ENCODE results near the gene AMPH.

AMPH gene

DNA sequence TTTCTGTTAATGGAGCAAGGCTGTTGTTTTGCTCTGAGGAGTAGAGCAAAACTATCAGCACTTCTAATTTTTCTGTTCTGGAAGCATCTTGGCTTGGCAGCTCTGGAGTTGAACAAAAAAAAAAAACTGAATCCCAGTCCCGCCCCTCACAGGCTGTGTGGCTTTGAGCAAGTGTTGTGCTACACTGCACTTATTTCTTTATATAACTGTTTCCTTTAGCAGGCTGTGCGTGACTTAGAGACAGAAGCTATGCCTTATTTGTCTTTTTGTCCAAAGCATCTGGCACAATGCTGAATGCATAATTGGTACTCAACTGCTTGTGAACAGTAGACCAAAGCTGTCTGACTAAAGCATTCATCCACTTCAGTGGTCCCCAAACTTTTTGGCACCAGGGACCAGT, 96.1 kb downstream of the AMPH start:
- DNase-seq, result no peak

DNA sequence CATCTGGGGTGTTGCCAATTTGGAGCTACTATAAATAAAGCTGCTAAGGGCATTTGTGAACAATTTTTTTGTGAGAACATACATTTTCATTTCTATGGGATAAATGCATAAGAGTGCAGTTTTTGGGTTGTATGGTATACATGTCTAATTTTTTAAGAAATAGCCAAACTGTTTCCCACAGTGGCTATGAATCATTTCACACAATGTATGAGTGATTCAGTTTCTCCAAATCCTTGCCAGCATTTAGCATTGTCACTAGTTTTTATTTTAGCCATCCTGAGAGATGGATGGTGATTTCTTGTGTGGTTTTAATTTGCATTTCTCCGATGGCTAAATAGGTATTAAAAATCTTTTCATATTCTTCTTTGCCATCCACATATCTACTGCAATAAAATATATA, 105.3 kb downstream of the AMPH start:
- no peak for DNase-seq

- DNase-seq, result no peak
Measured at GRCh38 chr7:38524786-38525185, 106.4 kb downstream of the AMPH start.

- no peak for DNase-seq
Measured at GRCh38 chr7:38520741-38521140, 110.4 kb downstream of the AMPH start.

DNA sequence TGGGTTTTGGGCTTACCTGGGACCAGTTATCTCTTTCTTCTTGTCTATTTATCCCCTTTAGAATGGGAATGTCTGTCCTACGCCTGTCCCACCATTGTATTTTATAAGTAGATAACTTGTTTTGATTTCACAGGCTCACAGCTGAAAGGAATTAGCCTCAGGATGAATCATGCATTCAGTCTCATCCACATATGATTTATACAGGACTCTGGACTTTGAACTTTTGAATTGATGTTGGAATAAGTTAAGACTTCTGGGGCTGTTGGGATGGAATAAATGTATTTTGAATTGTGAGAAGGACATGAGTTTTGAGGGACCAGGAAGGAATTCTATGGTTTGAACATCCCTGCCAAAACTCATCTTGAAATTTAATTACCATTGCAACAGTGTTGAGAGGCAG, 112.6 kb downstream of the AMPH start:
- DNase-seq, result no peak

DNA sequence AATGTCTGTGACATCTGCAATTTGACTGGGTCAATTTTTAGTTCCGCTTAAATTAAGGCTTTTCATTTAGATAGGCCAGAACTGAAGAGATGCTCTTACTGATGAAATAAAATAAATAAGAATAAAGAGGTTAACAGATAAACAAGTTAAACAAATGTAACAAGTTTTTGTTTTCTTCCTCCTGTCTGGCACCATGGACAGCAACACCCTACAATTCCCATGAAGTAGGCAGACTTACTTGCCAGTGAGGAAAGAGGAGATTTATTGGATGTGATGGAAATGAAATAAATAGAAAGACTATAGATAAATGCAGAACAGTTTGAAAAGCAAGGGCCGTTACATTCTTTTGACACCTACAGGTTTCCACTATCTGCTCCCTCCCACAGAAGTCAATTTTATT, 118.5 kb downstream of the AMPH start:
- no peak for DNase-seq

DNA sequence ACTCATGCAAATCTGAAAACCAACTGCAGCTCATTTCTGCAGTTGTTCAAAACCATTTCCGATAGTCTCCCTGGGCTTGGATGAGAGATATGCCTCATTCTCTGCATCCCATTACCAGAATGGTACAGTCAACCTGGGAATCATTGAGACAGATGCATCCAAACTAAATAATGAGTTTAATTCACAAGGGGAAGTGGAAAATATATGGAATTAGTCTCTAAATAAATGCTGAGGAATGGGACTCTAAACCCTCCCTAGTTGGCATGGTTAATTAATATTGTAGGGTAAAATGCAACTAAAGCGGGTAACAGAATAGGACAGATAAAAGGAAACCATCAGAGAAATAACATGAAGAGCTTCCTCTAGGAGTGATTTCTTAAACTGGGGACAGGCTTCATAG, 118.9 kb downstream of the AMPH start:
- DNase-seq, result no peak

- DNase-seq, result no peak
Measured at GRCh38 chr7:38507384-38507783, 123.8 kb downstream of the AMPH start.

- DNase-seq, result no peak
Measured at GRCh38 chr7:38506756-38507155, 124.4 kb downstream of the AMPH start.

DNA sequence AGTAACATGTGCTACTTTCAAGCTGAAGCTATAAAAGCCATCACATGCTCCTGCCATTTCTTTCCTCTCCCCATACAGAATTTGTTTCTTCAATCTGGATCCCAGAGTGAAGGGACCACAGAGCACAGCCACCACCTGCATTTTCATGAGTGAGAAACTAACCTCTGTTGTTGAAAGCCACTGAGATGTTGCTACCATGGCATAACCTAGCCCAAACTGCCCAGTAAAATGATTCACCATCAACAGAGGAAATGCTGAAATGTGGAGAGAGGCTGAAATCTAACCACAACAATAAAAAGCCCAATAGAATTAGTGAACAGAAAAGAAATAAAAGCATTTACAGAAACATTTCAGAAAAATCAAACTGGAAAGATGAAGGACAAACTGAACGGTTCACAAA, 125.2 kb downstream of the AMPH start:
- DNase-seq, result no peak

DNA sequence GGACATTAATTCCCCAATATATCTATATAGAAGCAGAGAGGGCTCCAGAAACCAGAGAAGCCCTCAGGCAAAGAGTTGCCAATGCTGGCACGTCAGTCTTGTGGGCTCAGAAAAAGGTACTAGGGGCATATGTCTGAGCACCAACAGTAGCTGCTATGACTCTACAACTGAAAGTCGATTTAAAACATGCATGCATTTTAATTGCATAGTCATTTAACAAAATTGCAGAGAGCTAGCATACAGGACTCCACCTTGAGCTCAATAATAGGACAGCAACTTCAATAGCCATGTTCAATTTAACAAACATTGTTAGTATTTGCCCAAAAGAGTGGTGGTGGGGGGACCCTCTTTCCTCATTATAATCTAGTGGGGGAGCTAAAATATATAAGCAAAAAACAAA, 126.5 kb downstream of the AMPH start:
- no peak for DNase-seq

- DNase-seq, result no peak
Measured at GRCh38 chr7:38502848-38503247, 128.3 kb downstream of the AMPH start.

DNA sequence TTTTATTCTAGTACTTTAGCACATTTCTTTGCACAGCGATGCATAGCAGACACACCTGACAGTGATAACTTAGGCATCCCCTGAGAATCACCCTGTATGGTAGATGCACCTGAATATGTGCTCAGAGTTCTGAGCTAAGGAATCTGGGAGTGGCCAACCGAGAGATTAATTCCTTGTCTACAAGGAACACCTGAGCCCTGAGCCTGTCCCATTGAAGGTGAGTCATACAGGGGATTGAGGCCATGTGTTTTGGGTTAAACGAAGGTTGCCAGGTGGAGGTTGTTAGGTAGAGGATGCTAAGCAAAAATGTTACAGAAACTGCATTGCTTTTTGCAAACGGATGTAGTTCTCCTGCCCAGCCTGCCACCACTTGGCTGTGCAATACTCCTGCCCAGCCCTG, 128.9 kb downstream of the AMPH start:
- no peak for DNase-seq

- DNase-seq, result no peak
Measured at GRCh38 chr7:38492010-38492409, 139.2 kb downstream of the AMPH start.

DNA sequence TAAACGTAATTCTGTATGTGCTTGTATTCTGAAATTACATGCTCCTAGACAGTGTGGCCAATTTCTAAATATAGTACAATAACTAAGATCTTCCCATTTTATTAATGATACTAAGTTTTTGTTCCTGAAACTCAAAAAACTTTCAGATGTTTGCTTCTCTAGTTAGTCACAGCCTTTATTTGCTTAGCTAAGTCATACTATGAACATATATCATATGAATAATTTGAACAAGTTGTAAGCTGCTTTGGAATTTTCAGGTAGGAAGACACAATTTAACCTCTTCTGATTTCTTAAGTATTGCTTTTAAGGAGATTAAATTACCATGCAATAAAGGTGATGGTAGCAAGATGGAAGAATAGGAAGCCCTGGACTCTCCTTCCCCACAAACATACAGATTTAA, 148.7 kb downstream of the AMPH start:
- DNase-seq, result no peak

DNA sequence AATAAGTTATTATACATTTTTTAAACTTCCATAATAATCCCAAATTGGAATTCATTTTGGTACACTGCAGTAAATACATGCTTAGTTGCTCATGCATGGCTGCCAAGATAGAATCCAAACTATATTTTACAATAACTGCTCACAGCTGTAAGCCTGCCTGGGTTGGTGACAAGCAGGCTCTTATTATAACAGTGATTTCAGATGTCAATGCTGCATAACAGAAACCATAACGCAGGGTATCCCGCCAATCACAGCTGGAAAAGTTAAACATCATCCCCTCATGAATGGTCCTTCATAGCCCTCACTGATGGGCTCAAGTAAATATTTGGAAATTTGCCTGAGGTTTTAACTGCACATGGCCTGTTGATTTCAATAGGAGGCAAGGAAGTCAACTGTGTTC, 149.8 kb downstream of the AMPH start:
- DNase-seq, result no peak

- DNase-seq, result no peak
Measured at GRCh38 chr7:38478404-38478803, 152.8 kb downstream of the AMPH start.

DNA sequence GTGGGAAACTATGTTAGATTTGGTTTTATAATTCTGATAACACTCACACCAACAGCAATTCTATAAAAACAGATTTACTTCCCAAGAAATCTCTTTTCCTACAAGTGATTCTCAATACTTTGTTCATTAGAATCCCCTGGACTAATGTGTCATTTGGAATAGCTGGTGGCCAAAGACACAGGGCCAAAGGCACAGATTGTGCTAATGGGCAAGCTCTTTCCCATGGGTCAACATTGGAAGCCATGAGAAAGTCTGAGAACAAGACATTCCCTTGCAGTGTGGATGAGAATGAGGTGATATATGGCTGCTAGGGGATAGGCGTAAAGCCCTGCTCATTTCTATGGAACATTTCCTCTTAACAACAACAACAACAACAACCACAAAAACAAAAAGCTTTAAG, 153.8 kb downstream of the AMPH start:
- no peak for DNase-seq

- no peak for DNase-seq
Measured at GRCh38 chr7:38476764-38477163, 154.4 kb downstream of the AMPH start.

GRCh38 chr7:38465956-38466355, 165.2 kb downstream of the AMPH start:
- no peak for DNase-seq

GRCh38 chr7:38463277-38464225, 167.6 kb downstream of the AMPH start:
- peak; percentile 82 to 88 for DNase-seq

GRCh38 chr7:38462819-38463218, 168.4 kb downstream of the AMPH start:
- DNase-seq, result no peak

GRCh38 chr7:38461887-38462286, 169.3 kb downstream of the AMPH start:
- no peak for DNase-seq

DNA sequence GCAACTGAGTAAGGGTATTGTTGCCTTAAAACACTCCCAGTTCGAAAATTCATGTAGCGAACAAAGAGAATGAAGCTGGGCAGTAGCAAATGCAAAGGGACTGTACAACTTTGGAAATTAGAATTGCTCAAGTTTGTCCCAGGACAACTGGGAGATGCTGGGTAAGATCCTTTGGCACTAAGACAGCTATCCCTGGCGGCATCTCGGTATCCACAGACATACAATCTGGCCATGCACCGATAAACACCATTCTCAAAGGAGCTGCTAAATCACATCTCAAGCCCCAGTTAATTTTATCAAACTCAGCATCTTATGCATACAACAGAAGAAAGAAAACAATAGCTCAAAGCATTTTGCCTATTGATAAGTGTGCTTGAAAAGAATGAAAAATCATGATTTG, 177.3 kb downstream of the AMPH start:
- no peak for DNase-seq

GRCh38 chr7:38453168-38453567, 178.0 kb downstream of the AMPH start:
- DNase-seq, result no peak

Measured in stimulated activated CD4-positive, alpha-beta T cell treated with anti-CD3 and anti-CD28 coated beads, Interleukin-4, amount 100 ng/mL, for 4 hours (primary cell).